ENCODE data around the gene IGFBP2. TPM values are rescaled to one million over a fixed set of nuclear protein-coding genes. Genes with fewer than 3 reads are reported as not detected.

Gene IGFBP2
- total and polyA plus RNA-seq, 2 experiments from 2014 or later, result 163 to 338 TPM

DNA sequence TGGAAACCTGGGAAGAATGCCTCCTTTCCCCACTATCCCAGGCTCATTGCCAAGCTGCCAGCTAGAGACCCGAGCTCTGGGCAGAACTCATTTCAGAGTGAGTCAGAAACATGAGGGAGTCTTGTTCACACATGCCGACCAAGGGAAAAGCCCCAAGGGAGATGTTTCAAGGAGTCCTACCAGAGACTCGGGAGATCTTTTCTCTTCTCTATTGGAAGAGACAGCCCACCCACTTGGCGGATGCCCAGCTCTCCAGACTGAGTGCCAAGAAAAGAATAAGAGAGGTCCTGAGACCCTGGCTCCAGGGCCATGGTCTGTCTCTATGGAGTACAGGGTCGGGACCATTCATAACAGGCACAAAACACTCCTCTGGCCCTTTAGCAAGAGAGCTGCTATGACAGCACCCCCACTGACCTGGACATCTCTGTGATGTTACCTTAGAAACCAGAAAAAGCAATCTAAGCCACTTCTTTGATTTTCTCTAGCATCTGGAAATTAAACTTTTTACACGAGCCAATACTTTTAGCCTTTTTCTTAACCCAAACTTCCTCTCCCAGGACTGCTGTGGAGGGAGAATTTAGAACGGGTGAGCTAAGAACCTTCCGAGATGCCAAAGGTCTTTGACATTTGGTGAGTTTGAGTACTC lies 80.6 kb downstream of the IGFBP2 start:
- Histone ChIP-seq H4K20me1 (ENCODE audit: insufficient read depth, poor library complexity, severe bottlenecking) (no peaks in the 10 kb centered on the region), H3K27me3 (no peaks in the 10 kb centered on the region), H3K27ac (no peak overlapping the region), H3K4me1 (ENCODE audit: insufficient read depth) (peaks cover 4% of the 10 kb centered on the region), H3K9me3 (ENCODE audit: low read depth) (no peaks in the 10 kb centered on the region), H3K36me3 (replicated peaks; ENCODE audit: insufficient read depth, low read depth) (no peaks in the 10 kb centered on the region), H3K9me2 (replicated peaks; ENCODE audit: insufficient read depth) (no peaks in the 10 kb centered on the region), H2AFZ (no peak overlapping the region), H3K4me3 (no peak overlapping the region), H3K79me2 (no peaks in the 10 kb centered on the region), H3K4me2 (no peak overlapping the region)
- 79% methylated on average over 8 of the region's 8 CpGs for WGBS (ENCODE audit: low lambda C conversion rate, missing lambda C conversion rate)
- TF ChIP-seq EZH2 (IDR thresholded peaks at IDR 0.05; ENCODE audit: borderline replicate concordance) (no peak), EZH2phosphoT487 (IDR thresholded peaks at IDR 0.05; ENCODE audit: low read depth, severe bottlenecking, unreplicated experiment) (no peak)
- TF ChIP-seq, protein P1, sequence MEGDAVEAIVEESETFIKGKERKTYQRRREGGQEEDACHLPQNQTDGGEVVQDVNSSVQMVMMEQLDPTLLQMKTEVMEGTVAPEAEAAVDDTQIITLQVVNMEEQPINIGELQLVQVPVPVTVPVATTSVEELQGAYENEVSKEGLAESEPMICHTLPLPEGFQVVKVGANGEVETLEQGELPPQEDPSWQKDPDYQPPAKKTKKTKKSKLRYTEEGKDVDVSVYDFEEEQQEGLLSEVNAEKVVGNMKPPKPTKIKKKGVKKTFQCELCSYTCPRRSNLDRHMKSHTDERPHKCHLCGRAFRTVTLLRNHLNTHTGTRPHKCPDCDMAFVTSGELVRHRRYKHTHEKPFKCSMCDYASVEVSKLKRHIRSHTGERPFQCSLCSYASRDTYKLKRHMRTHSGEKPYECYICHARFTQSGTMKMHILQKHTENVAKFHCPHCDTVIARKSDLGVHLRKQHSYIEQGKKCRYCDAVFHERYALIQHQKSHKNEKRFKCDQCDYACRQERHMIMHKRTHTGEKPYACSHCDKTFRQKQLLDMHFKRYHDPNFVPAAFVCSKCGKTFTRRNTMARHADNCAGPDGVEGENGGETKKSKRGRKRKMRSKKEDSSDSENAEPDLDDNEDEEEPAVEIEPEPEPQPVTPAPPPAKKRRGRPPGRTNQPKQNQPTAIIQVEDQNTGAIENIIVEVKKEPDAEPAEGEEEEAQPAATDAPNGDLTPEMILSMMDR (IDR thresholded peaks at IDR 0.05; ENCODE audit: poor library complexity), result no peak
- peak; percentile 64 for DNase-seq (ENCODE audit: low spot score)

Other genes with a start within 250 kb of the IGFBP2 start
- 10.7 and 19.9 TPM in 2 replicates for gene SMARCAL1, start 220.9 kb upstream of the IGFBP2 start, total RNA-seq
- 18.8 and 22.0 TPM in 2 replicates for gene SMARCAL1, start 220.9 kb upstream of the IGFBP2 start, polyA plus RNA-seq
- gene RPL37A, start 134.6 kb upstream of the IGFBP2 start, total RNA-seq, result 1,119 and 1,301 TPM in 2 replicates
- gene RPL37A, start 134.6 kb upstream of the IGFBP2 start, polyA plus RNA-seq, result 1,011 and 1,060 TPM in 2 replicates
- 190 and 232 TPM in 2 replicates for gene IGFBP5, start 62.1 kb downstream of the IGFBP2 start, total RNA-seq
- gene IGFBP5, start 62.1 kb downstream of the IGFBP2 start, polyA plus RNA-seq, result 113 TPM in 2 replicates
- not detected in 2 replicates for gene TNP1, start 226.6 kb downstream of the IGFBP2 start, total RNA-seq
- gene TNP1, start 226.6 kb downstream of the IGFBP2 start, polyA plus RNA-seq, result not detected in 2 replicates